HUES64 (cell line): ENCODE data around the gene TTLL1.

Experiments
- H3K27ac ChIP-seq: 2 replicates; pipeline ENCODE4 v1.7.0; 2013; ENCODE audit warnings: low read depth, low read length, inconsistent platforms
- H3K27me3 ChIP-seq: 2 replicates; pipeline ENCODE4 v1.6.1; 2013; ENCODE audit warnings: mild to moderate bottlenecking, low read length; ENCODE audit not compliant: insufficient read depth
- H3K36me3 ChIP-seq: 2 replicates; pipeline ENCODE4 v1.6.1; 2013; ENCODE audit warnings: mild to moderate bottlenecking, low read length; ENCODE audit not compliant: insufficient read depth
- H3K4me1 ChIP-seq: 2 replicates; pipeline ENCODE4 v1.6.1; 2013; ENCODE audit warnings: mild to moderate bottlenecking, low read length, moderate library complexity; ENCODE audit not compliant: insufficient read depth
- H3K4me3 ChIP-seq: 2 replicates; pipeline ENCODE4 v1.5.1; 2013; ENCODE audit warnings: mild to moderate bottlenecking, low read length, moderate library complexity
- H3K9ac ChIP-seq: 2 replicates; pipeline ENCODE4 v1.6.1; 2013; ENCODE audit warnings: mild to moderate bottlenecking, low read depth, low read length
- H3K9me3 ChIP-seq: 2 replicates; pipeline ENCODE4 v1.6.1; 2013; ENCODE audit warnings: low read depth, low read length; ENCODE audit not compliant: insufficient read depth
- WGBS: fragments of 150-250, 120-280 bp; methylation state at CpG from one replicate; pipeline ENCODE4 v1.1.7; 2013; ENCODE audit warnings: missing lambda C conversion rate; 5-methylcytosine and 5-hydroxymethylcytosine counted together

TTLL1 gene

DNA sequence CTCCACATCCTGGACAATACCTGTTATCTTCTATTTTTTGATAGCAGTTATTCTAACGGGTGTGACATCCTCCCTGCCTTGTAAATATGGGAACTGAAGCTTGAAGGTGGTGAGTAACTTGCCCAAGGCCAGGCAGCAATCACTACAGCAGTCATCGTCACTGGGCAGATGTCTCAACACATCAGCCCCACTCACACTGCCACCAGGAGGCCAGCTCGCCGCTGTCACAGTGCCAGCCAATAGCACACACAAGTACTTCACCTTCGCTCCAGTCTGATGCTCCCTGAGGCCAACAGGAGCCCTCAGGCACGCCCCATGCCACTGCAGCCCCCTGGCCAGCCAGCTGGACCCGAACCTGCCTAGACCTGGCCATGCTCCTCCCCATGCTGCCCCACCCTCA is 4.9 kb upstream of the TTLL1 start:
- Histone ChIP-seq H3K9me3 (peaks cover 6% of the 10 kb centered on the region; the same call in 1 of the 2 replicates), H3K36me3 (no peaks in the 10 kb centered on the region), H3K4me1 (no peaks in the 10 kb centered on the region), H3K9ac (no peak overlapping the region), H3K27me3 (no peaks in the 10 kb centered on the region), H3K27ac (no peak overlapping the region), H3K4me3 (no peak overlapping the region)
- WGBS: 75% methylated on average over 7 of the region's 7 CpGs

GRCh38 chr22:43092085-43092484 is 2.9 kb upstream of the TTLL1 start:
- Histone ChIP-seq H3K27me3 (no peaks in the 10 kb centered on the region), H3K4me3 (no peak overlapping the region), H3K4me1 (no peaks in the 10 kb centered on the region), H3K36me3 (no peaks in the 10 kb centered on the region), H3K9ac (no peak overlapping the region), H3K9me3 (peaks cover 6% of the 10 kb centered on the region; the same call in 1 of the 2 replicates), H3K27ac (no peak overlapping the region)
- WGBS: 91% methylated on average over 9 of the region's 9 CpGs

- WGBS: 88% methylated on average over 6 of the region's 6 CpGs
- Histone ChIP-seq H3K9me3 (no peaks in the 10 kb centered on the region), H3K36me3 (no peaks in the 10 kb centered on the region), H3K4me1 (no peaks in the 10 kb centered on the region), H3K9ac (no peak overlapping the region), H3K4me3 (no peak overlapping the region), H3K27me3 (no peaks in the 10 kb centered on the region), H3K27ac (no peak overlapping the region)
Measured at GRCh38 chr22:43090130-43090789, 1.1 kb upstream of the TTLL1 start.

GRCh38 chr22:43088627-43088983 is 586 bp downstream of the TTLL1 start:
- peak overlapping the region; percentile 64 for H3K9ac ChIP-seq
- WGBS: 78% methylated on average over 9 of the region's 9 CpGs
- peak overlapping the region; percentile 59; the same call in 1 of the 2 replicates for H3K27ac ChIP-seq
- H3K27me3 ChIP-seq: no peaks in the 10 kb centered on the region
- peak overlapping the region; percentile 70 for H3K4me3 ChIP-seq
- H3K36me3 ChIP-seq: no peaks in the 10 kb centered on the region
- no peaks in the 10 kb centered on the region for H3K9me3 ChIP-seq
- no peaks in the 10 kb centered on the region for H3K4me1 ChIP-seq

GRCh38 chr22:43085658-43086606 is 3.3 kb downstream of the TTLL1 start:
- Histone ChIP-seq H3K27me3 (no peaks in the 10 kb centered on the region), H3K4me1 (no peaks in the 10 kb centered on the region), H3K36me3 (no peaks in the 10 kb centered on the region), H3K27ac (no peak overlapping the region), H3K4me3 (no peak overlapping the region), H3K9me3 (no peaks in the 10 kb centered on the region), H3K9ac (no peak overlapping the region)
- 93% methylated on average over 16 of the region's 19 CpGs for WGBS

DNA sequence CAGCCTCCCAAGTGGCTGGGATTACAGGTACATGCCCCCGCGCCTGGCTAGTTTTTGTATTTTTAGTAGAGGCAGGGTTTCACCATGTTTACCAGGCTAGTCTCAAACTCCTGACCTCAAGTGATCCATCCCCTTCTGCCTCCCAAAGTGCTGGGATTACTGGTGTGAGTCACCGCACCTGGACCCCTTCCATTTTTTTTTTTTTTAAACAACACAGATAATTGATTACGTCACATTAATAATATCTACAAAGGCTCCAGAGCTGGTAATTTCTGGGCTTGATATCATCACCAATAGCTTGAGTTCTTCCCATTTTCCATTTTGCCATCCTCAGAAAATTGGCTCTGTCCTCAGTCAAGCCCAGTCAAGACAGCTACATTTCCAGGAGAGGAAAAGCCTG is 7.2 kb downstream of the TTLL1 start:
- Histone ChIP-seq H3K27ac (no peak overlapping the region), H3K27me3 (no peaks in the 10 kb centered on the region), H3K9ac (no peak overlapping the region), H3K4me1 (no peaks in the 10 kb centered on the region), H3K4me3 (no peak overlapping the region), H3K36me3 (no peaks in the 10 kb centered on the region), H3K9me3 (no peaks in the 10 kb centered on the region)
- 94% methylated on average over 4 of the region's 4 CpGs for WGBS

GRCh38 chr22:43080616-43081015 is 8.6 kb downstream of the TTLL1 start:
- Histone ChIP-seq H3K9ac (no peak overlapping the region), H3K9me3 (no peaks in the 10 kb centered on the region), H3K4me3 (no peak overlapping the region), H3K27ac (no peak overlapping the region), H3K36me3 (no peaks in the 10 kb centered on the region), H3K27me3 (no peaks in the 10 kb centered on the region), H3K4me1 (no peaks in the 10 kb centered on the region)
- WGBS: 89% methylated on average over 2 of the region's 2 CpGs

- 94% methylated on average over 14 of the region's 14 CpGs for whole genome bisulfite sequencing
- Histone ChIP-seq H3K4me1 (no peaks in the 10 kb centered on the region), H3K9me3 (no peaks in the 10 kb centered on the region), H3K9ac (no peak overlapping the region), H3K4me3 (no peak overlapping the region), H3K27ac (no peak overlapping the region), H3K27me3 (no peaks in the 10 kb centered on the region), H3K36me3 (no peaks in the 10 kb centered on the region)
Measured at GRCh38 chr22:43079742-43080141, 9.4 kb downstream of the TTLL1 start.

DNA sequence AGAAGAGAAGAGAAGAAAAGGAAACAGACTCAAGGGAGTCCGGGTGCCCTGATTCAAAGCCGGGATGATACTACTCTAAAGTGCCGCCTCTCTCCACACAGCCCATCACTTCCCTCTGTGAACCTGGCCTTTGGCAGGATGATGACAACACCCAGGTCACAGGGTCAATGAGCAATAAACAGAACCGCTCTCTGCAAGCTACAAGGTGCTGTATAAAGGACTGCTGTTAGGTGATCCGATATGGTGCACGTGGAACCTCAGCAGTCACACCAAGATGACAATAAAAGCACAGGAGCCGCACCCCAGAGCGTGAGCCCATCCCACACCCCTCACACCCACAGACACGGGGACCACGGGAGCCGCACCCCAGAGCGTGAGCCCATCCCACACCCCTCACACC is 10.7 kb downstream of the TTLL1 start:
- WGBS: 95% methylated on average over 6 of the region's 12 CpGs
- H3K27ac ChIP-seq: no peak overlapping the region
- no peaks in the 10 kb centered on the region for H3K4me1 ChIP-seq
- H3K4me3 ChIP-seq: no peak overlapping the region
- H3K27me3 ChIP-seq: no peaks in the 10 kb centered on the region
- H3K9ac ChIP-seq: no peak overlapping the region
- no peaks in the 10 kb centered on the region for H3K36me3 ChIP-seq
- H3K9me3 ChIP-seq: no peaks in the 10 kb centered on the region

DNA sequence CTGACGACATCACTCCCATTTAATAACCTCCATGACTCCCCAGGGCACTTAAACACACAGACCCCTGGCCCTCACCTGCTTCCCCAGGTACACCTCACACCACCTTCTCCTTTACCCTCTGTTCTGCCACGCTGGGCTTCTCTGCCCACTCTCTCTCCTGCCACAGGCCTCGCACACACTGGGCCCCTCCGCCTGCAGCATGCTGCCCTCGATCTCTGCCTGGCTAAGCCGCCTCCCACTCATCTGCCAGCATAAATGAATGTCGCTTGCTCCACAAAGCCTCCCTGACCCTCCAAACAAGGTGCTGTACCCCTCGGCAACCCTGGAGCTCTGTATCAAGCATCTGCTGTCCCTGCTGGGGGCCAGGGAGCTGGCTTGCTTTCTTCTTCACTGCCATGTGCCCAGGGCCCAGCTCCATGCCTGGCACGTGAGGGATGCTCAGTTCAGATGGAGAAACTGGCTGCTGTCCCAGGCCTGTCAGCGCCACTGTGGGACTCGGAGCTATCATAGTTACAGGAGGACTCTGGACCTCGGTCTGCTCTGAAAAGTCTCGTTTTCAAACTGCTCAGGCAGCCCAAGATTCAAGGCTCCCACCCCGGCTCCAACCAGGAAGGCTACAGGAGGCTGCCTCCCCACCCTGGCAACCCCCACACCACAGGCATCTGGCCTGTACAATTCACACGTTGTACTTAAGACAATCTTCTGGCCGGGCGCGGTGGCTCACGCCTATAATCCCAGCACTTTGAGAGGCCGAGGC is 11.9 kb downstream of the TTLL1 start:
- H3K9me3 ChIP-seq: no peaks in the 10 kb centered on the region
- no peak overlapping the region for H3K9ac ChIP-seq
- H3K27ac ChIP-seq: no peak overlapping the region
- no peaks in the 10 kb centered on the region for H3K36me3 ChIP-seq
- 93% methylated on average over 20 of the region's 20 CpGs for WGBS
- no peaks in the 10 kb centered on the region for H3K4me1 ChIP-seq
- no peak overlapping the region for H3K4me3 ChIP-seq
- H3K27me3 ChIP-seq: no peaks in the 10 kb centered on the region

- no peak overlapping the region for H3K4me3 ChIP-seq
- H3K9ac ChIP-seq: no peak overlapping the region
- H3K4me1 ChIP-seq: no peaks in the 10 kb centered on the region
- no peak overlapping the region for H3K27ac ChIP-seq
- no peaks in the 10 kb centered on the region for H3K27me3 ChIP-seq
- H3K9me3 ChIP-seq: no peaks in the 10 kb centered on the region
- H3K36me3 ChIP-seq: peaks cover 3% of the 10 kb centered on the region; the same call in 1 of the 2 replicates
- 92% methylated on average over 11 of the region's 11 CpGs for WGBS
Measured at GRCh38 chr22:43066844-43067385, 22.3 kb downstream of the TTLL1 start.
